DMS79 (cell line): ENCODE measurements around the gene SLC32A1.

Source experiments
- DNase-seq: peaks from one replicate; lab custom pipeline; 2025; lab: John Stamatoyannopoulos, UW

The SLC32A1 gene

GRCh38 chr20:38725931-38726803 lies 1.9 kb downstream of the SLC32A1 start:
- DNase-seq: no peak

- no peak for DNase-seq
These were observed 2.7 kb downstream of the SLC32A1 start for GRCh38 chr20:38726804-38727606.

- DNase-seq: no peak
These were observed 3.4 kb downstream of the SLC32A1 start for GRCh38 chr20:38727607-38728190.

GRCh38 chr20:38728191-38728781 lies 4.0 kb downstream of the SLC32A1 start:
- no peak for DNase-seq

GRCh38 chr20:38728911-38729642 lies 4.8 kb downstream of the SLC32A1 start:
- DNase-seq: no peak

GRCh38 chr20:38729767-38730166 lies 5.5 kb downstream of the SLC32A1 start:
- DNase-seq: no peak

GRCh38 chr20:38730167-38730988 lies 6.1 kb downstream of the SLC32A1 start:
- DNase-seq: no peak

- DNase-seq: peak; percentile 52
These were observed 6.9 kb downstream of the SLC32A1 start for GRCh38 chr20:38730989-38731737.

- DNase-seq: no peak
These were observed 7.4 kb downstream of the SLC32A1 start for GRCh38 chr20:38731738-38732113.

- no peak for DNase-seq
These were observed 8.7 kb downstream of the SLC32A1 start for GRCh38 chr20:38732981-38733380.

GRCh38 chr20:38735172-38735571 lies 10.9 kb downstream of the SLC32A1 start:
- DNase-seq: no peak

GRCh38 chr20:38737887-38738286 lies 13.6 kb downstream of the SLC32A1 start:
- no peak for DNase-seq

GRCh38 chr20:38745757-38746156 lies 21.5 kb downstream of the SLC32A1 start:
- DNase-seq: no peak

- no peak for DNase-seq
These were observed 23.3 kb downstream of the SLC32A1 start for GRCh38 chr20:38747495-38748096.

- DNase-seq: peak; percentile 59
These were observed 24.0 kb downstream of the SLC32A1 start, which contains the start of gene ACTR5 for GRCh38 chr20:38748097-38748860. Gene ACTR5, plus strand, starts transcription at chr20:38748460. Its CDS starts 19 bp downstream, at chr20:38748479.

- DNase-seq: no peak
These were observed 24.5 kb downstream of the SLC32A1 start for GRCh38 chr20:38748861-38749149.

- no peak for DNase-seq
These were observed 27.2 kb downstream of the SLC32A1 start for GRCh38 chr20:38751360-38751976.

GRCh38 chr20:38752029-38752428 lies 27.7 kb downstream of the SLC32A1 start:
- DNase-seq: no peak
